Naive thymus-derived CD8-positive, alpha-beta T cell (primary cell): Measurements from ENCODE around the gene SLC2A9. TPM values are rescaled to one million over a fixed set of nuclear protein-coding genes. Genes with fewer than 3 reads are reported as not detected.
A peak's percentile ranks its signal among the peaks of the same experiment; 100 is the strongest.

ENCODE experiments used
- ATAC-seq, 2 donors: fragments of 150-1000 bp; cut with Tn5 transposase in 1 of 2; sonication (Bioruptor Pico), chemical (Tn5 transposase) in 1 of 2; 1 replicate in 1 of 2; 2 replicates in 1 of 2; pipeline ENCODE4 v1.10.0; 2021; ENCODE audit warnings: mild to moderate bottlenecking in 2 of 2, moderate library complexity in 2 of 2
- POLR2A ChIA-PET: fragments of 350-600 bp; sonication (Branson Sonifier 250); formaldehyde crosslinking; loops from one replicate; lab custom pipeline; 2021; ENCODE audit warnings: antibody characterized with exemption; lab: Charles Lee
- DNase-seq, 10 donors: peaks; one replicate each; pipeline versions ENCODE4 v3.0.0 to v3.0.0-alpha.2; 2020 to 2022
- H3K27ac Mint-ChIP-seq, 10 donors: one replicate each; pipeline ENCODE4 v1.8.0; 2020 to 2022; ENCODE audit warnings: mild to moderate bottlenecking in 10 of 10, mixed read lengths in 10 of 10, moderate library complexity in 4 of 10, inconsistent platforms in 1 of 10
- H3K27me3 Mint-ChIP-seq, 5 donors: one replicate each; pipeline ENCODE4 v1.8.0; 2021 to 2022; ENCODE audit warnings: mixed read lengths in 5 of 5
- H3K36me3 Mint-ChIP-seq, 3 donors: one replicate each; pipeline ENCODE4 v1.8.0; 2020 to 2022; ENCODE audit warnings: mixed read lengths in 3 of 3, mild to moderate bottlenecking in 2 of 3, inconsistent platforms in 1 of 3
- H3K4me1 Mint-ChIP-seq, 4 donors: one replicate each; pipeline ENCODE4 v1.8.0; 2021 to 2022; ENCODE audit warnings: mixed read lengths in 4 of 4
- H3K4me3 Mint-ChIP-seq, 10 donors: one replicate each; pipeline ENCODE4 v1.8.0; 2020 to 2022; ENCODE audit warnings: mild to moderate bottlenecking in 10 of 10, mixed read lengths in 10 of 10, moderate library complexity in 6 of 10, inconsistent platforms in 1 of 10
- H3K9me3 Mint-ChIP-seq, 9 donors: one replicate each; pipeline ENCODE4 v1.8.0; 2020 to 2022; ENCODE audit warnings: mixed read lengths in 9 of 9, mild to moderate bottlenecking in 3 of 9, inconsistent platforms in 1 of 9, moderate library complexity in 1 of 9
- polyA plus RNA-seq, 3 donors: library from polyadenylated mRNA; unstranded; fragments of 300-500 nt; fragmentation: Illumina TruSeq; gene quantifications; one replicate each; pipeline ENCODE4 v1.2.3, GENCODE V29; 2021
- total RNA-seq, 8 experiments: library from RNA in 2 of 8; stranded (reverse) in 2 of 8; gene quantifications; one replicate each; pipeline ENCODE4 v1.2.3 and lab custom pipeline; 2021 to 2026

Gene SLC2A9
- total and polyA plus RNA-seq, 5 experiments from 2014 or later: 0.37 to 3.4 (median 1.9) TPM; not detected in 1

- POLR2A ChIA-PET: no interaction called here
- no peak overlapping the region for H3K27ac Mint-ChIP-seq
Observed at GRCh38 chr4:10036807-10037342, 15.6 kb upstream of the SLC2A9 start.

GRCh38 chr4:10035130-10035529 is 13.8 kb upstream of the SLC2A9 start:
- Mint-ChIP-seq H3K36me3 (peaks cover 11 to 15% (median 15%) of the 10 kb centered on the region in 3 donors), H3K9me3 (no peaks in the 10 kb centered on the region), H3K4me1 (peaks cover 2 to 9% (median 8%) of the 10 kb centered on the region in 4 donors), H3K27me3 (peaks cover 0 to 11% (median 6%) of the 10 kb centered on the region in 5 donors), H3K27ac (no peak overlapping the region), H3K4me3 (no peak overlapping the region)
- POLR2A ChIA-PET: no interaction called here
- DNase-seq: no peak
- ATAC-seq: no peak

More at GRCh38 chr4:10036807-10037342, 15.6 kb upstream of the SLC2A9 start:
- peaks cover 18 to 24% (median 24%) of the 10 kb centered on the region in 3 donors for H3K36me3 Mint-ChIP-seq
- H3K9me3 Mint-ChIP-seq: peaks cover 0 to 3% (median 0%) of the 10 kb centered on the region in 9 donors
- peaks cover 2 to 9% (median 8%) of the 10 kb centered on the region in 4 donors for H3K4me1 Mint-ChIP-seq
- ATAC-seq: no peak
- peaks cover 0 to 11% (median 6%) of the 10 kb centered on the region in 5 donors for H3K27me3 Mint-ChIP-seq
- no peak overlapping the region for H3K4me3 Mint-ChIP-seq
- no peak for DNase-seq

DNA sequence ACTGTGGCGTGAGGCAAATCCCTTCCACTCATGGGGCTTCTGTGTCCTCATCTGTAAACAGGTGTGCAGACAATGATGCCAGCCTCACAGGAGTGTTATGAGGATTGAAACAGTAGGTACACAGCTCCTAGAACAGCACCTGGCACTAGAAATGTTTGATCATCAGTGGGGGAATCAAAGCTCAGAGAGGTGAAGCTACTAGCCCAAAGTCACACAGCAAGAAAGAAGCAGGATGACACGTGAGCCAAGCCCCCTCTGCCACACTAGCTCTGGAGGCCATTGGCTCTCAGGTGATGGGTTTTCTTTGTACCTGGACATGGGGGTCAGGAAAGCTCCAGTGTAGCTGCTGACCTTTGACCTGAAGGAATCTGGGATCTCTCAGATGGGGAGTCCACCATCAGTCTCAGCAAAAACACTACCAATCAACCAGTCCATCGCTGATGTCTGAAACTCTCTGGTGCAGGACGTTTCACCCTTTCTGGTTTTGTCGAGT is 13.4 kb upstream of the SLC2A9 start:
- Mint-ChIP-seq H3K4me3 (no peak overlapping the region), H3K4me1 (peaks cover 2 to 9% (median 8%) of the 10 kb centered on the region in 4 donors), H3K27ac (no peak overlapping the region), H3K27me3 (peaks cover 0 to 11% (median 6%) of the 10 kb centered on the region in 5 donors), H3K36me3 (peaks cover 6 to 11% (median 10%) of the 10 kb centered on the region in 3 donors), H3K9me3 (no peaks in the 10 kb centered on the region)
- ATAC-seq: no peak
- DNase-seq: no peak
- POLR2A ChIA-PET: no interaction called here

GRCh38 chr4:10034136-10034535 is 12.8 kb upstream of the SLC2A9 start:
- peaks cover 2 to 9% (median 7%) of the 10 kb centered on the region in 4 donors for H3K4me1 Mint-ChIP-seq
- DNase-seq (no peak), ATAC-seq (no peak)
- no peak overlapping the region for H3K4me3 Mint-ChIP-seq
- peaks cover 0 to 13% (median 6%) of the 10 kb centered on the region in 5 donors for H3K27me3 Mint-ChIP-seq
- H3K36me3 Mint-ChIP-seq: peaks cover 3 to 7% (median 6%) of the 10 kb centered on the region in 3 donors
- H3K9me3 Mint-ChIP-seq: no peaks in the 10 kb centered on the region
- POLR2A ChIA-PET: no interaction called here
- H3K27ac Mint-ChIP-seq: peak overlapping the region in 1 of 10 donors; percentile 70

DNA sequence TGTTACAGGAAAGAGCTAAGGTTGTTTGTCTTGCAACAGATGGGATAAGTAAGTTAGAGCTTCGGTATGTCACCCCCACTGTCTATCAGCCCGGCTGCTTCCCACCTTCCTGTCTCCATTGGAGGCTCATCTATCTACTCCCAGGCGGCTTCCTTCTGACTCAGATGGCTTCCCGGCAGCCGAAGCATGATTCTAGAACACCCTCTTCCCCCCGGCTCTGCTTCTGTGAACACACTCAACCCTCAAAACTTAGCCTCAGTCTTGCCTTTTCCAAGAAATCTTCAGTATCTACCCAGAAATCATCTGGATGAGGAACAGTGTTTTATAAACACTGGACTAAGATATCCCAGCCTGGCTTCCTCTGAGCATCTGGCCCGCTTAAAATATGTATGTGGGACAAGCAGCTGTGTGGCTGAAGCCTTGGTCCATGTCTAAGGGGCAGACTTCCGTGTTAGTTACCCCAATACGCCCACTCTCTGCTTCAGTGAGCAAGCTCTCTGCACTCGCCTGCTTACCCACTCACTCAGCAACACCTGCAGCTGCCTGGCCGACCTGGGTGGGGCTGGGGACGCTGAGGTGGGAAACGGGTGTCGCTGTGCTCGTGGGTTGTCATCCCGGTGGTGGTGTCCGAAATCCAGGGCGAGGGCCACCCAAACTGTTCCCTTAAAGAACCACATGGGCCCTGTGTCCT is 12.0 kb upstream of the SLC2A9 start:
- POLR2A ChIA-PET: no interaction called here

DNA sequence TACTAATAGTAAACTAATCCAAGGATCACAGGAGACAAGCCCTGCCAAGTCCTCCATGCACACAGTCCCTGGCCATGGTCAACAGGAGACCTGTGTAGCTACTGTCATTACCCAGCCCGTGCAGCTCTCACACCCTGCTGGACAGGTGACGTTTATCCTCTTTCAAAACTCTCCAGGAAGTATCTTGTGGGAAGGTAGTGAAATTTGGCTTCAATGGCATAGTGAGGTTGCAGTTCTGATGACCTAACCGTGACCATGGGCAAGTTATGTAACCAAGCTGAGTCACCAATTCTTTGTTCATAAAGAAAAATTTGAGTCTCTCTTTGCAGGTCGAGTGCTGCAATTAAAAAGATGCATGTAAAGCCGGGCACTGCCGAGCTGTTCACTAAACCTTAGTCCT is 11.3 kb upstream of the SLC2A9 start:
- POLR2A ChIA-PET: no interaction called here
- ATAC-seq: no peak

More for the DNA sequence above, 12.0 kb upstream of the SLC2A9 start:
- peak overlapping the region in 1 of 10 donors; percentile 70 for H3K27ac Mint-ChIP-seq
- ATAC-seq (no peak), DNase-seq (no peak)
- peaks cover 0 to 7% (median 6%) of the 10 kb centered on the region in 3 donors for H3K36me3 Mint-ChIP-seq
- peaks cover 0 to 18% (median 6%) of the 10 kb centered on the region in 5 donors for H3K27me3 Mint-ChIP-seq
- H3K4me3 Mint-ChIP-seq: no peak overlapping the region
- no peaks in the 10 kb centered on the region for H3K9me3 Mint-ChIP-seq
- peaks cover 2 to 9% (median 7%) of the 10 kb centered on the region in 4 donors for H3K4me1 Mint-ChIP-seq

DNA sequence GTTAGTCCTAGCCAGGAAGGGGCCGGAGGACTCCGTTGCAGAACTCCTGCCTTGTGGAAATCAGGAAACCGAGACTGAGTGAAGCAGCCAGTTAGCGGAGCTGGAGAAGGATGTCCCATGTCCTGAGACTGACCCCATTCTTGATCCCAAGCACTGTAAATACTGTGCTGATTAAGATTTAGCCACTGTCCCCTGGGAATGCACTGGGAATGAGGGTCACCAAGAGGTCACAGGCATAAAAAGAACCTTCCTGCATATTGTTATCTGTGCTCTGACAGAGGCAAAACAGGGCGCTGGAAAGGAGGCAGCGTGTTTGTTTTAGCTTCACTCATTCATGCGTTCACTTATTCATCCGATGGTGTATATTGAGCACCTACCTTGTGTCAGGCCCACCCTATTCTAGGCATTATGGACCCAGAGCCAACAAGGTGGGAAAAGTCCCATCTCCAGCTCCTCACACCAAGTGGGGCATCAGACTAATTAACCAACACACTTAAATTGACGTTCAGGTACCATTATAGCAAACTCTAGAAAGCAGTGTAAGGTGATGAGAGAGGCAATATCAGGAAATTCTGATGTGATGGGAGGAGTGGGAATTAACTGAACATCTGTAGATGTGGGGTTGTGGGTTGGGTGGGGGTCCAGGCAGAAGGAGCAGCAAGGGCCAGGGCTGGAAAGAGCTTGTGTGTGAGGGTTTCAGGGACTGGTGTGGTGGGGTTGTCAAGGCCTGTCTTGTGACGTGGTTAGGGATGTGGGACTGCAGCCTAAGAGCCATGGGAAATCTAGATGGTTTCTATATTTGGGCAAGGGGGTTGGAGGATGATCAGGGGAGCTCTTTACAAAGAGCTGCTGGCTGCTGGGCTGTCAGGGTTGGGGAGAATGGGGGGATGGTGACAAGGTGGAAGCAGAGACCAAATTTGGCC is 10.6 kb upstream of the SLC2A9 start:
- no peak for DNase-seq
- H3K27me3 Mint-ChIP-seq: peaks cover 1 to 23% (median 6%) of the 10 kb centered on the region in 5 donors

More for the DNA sequence above, 11.3 kb upstream of the SLC2A9 start:
- no peak overlapping the region for H3K27ac Mint-ChIP-seq
- peaks cover 2 to 9% (median 7%) of the 10 kb centered on the region in 4 donors for H3K4me1 Mint-ChIP-seq
- H3K27me3 Mint-ChIP-seq: peaks cover 0 to 18% (median 6%) of the 10 kb centered on the region in 5 donors
- H3K9me3 Mint-ChIP-seq: no peaks in the 10 kb centered on the region
- H3K4me3 Mint-ChIP-seq: no peak overlapping the region
- DNase-seq: no peak
- peaks cover 0 to 7% (median 6%) of the 10 kb centered on the region in 3 donors for H3K36me3 Mint-ChIP-seq

GRCh38 chr4:10030972-10031667 is 9.8 kb upstream of the SLC2A9 start:
- Mint-ChIP-seq H3K4me3 (no peak overlapping the region), H3K36me3 (peaks cover 0 to 4% (median 1%) of the 10 kb centered on the region in 3 donors), H3K27ac (no peak overlapping the region), H3K4me1 (peaks cover 2 to 9% (median 7%) of the 10 kb centered on the region in 4 donors), H3K27me3 (peaks cover 1 to 23% (median 11%) of the 10 kb centered on the region in 5 donors), H3K9me3 (no peaks in the 10 kb centered on the region)
- no peak for DNase-seq
- POLR2A ChIA-PET: no interaction called here
- no peak for ATAC-seq

More for the DNA sequence above, 10.6 kb upstream of the SLC2A9 start:
- Mint-ChIP-seq H3K4me1 (peaks cover 2 to 9% (median 7%) of the 10 kb centered on the region in 4 donors), H3K36me3 (peaks cover 0 to 7% (median 6%) of the 10 kb centered on the region in 3 donors), H3K4me3 (no peak overlapping the region), H3K27ac (no peak overlapping the region), H3K9me3 (no peaks in the 10 kb centered on the region)
- POLR2A ChIA-PET: no interaction called here
- no peak for ATAC-seq

DNA sequence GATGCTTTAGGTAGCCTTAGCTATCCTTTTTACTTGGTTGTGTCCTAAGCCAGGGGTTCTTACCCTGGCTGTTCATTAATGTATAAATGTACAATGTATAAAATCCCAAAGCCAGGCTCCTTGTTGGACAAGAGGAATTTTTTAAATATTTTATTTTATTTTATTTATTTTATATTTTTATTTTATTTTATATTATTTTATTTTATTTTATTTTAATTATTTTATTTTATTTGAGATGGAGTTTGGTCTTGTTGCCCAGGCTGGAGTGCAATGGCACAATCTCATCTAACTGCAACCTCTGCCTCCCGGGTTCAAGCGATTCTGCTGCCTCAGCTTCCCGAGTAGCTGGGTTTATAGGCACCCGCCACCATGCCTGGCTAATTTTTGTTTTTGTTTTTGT is 8.1 kb upstream of the SLC2A9 start:
- no peak overlapping the region for H3K4me3 Mint-ChIP-seq
- ATAC-seq (no peak), DNase-seq (no peak)
- no peaks in the 10 kb centered on the region for H3K36me3 Mint-ChIP-seq
- no peak overlapping the region for H3K27ac Mint-ChIP-seq
- POLR2A ChIA-PET: no interaction called here
- peaks cover 2 to 9% (median 7%) of the 10 kb centered on the region in 4 donors for H3K4me1 Mint-ChIP-seq
- H3K9me3 Mint-ChIP-seq: no peaks in the 10 kb centered on the region
- H3K27me3 Mint-ChIP-seq: peaks cover 1 to 23% (median 11%) of the 10 kb centered on the region in 5 donors

DNA sequence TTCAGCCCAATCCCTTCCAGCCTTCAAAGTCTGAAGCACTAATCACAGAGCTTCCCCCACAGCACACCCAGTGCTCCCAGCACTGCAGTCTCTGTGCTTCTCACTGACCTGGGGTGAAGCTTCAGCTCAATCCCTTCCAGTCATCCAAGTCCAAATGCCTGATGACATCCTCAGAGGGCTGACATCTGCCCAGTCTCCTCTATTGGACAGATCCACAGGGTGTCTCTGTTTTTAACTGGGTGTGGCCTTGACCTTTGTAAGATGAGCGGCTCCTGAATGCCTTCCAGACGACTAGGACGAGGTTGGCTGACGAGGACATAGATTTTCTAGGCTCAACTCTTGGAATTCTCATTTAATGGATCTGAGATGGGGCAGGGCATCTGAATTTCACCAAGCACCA is 7.6 kb upstream of the SLC2A9 start:
- no peak for ATAC-seq
- no peak for DNase-seq
- H3K27ac Mint-ChIP-seq: no peak overlapping the region
- peaks cover under 1 to 21% (median 10%) of the 10 kb centered on the region in 5 donors for H3K27me3 Mint-ChIP-seq
- POLR2A ChIA-PET: interaction anchor here (0.6 kb wide), 1 partner anchor 34 kb away, joined by 3 read pairs; no protein-coding TSS in a partner anchor
- peaks cover 2 to 12% (median 7%) of the 10 kb centered on the region in 4 donors for H3K4me1 Mint-ChIP-seq
- no peaks in the 10 kb centered on the region for H3K9me3 Mint-ChIP-seq
- no peak overlapping the region for H3K4me3 Mint-ChIP-seq
- no peaks in the 10 kb centered on the region for H3K36me3 Mint-ChIP-seq

- no peaks in the 10 kb centered on the region for H3K9me3 Mint-ChIP-seq
- H3K36me3 Mint-ChIP-seq: no peaks in the 10 kb centered on the region
- POLR2A ChIA-PET: no interaction called here
- H3K4me1 Mint-ChIP-seq: peaks cover 0 to 11% (median 0%) of the 10 kb centered on the region in 4 donors
- H3K4me3 Mint-ChIP-seq: no peak overlapping the region
- no peak overlapping the region for H3K27ac Mint-ChIP-seq
- ATAC-seq: no peak
- DNase-seq: no peak
- peaks cover 0 to 11% (median 3%) of the 10 kb centered on the region in 5 donors for H3K27me3 Mint-ChIP-seq
Observed at GRCh38 chr4:10026485-10026884, 5.2 kb upstream of the SLC2A9 start.
